KOPT-K1 (cell line): Measurements from ENCODE around the gene ST6GALNAC1.

Source experiments
- H3K27ac ChIP-seq: fragments of 200-600 bp; sonication (generic); 2 replicates; pipeline ENCODE4 v1.5.1; 2016; ENCODE audit warnings: antibody characterized with exemption, mild to moderate bottlenecking, low read depth, low read length; ENCODE audit not compliant: poor library complexity, severe bottlenecking
- H3K36me3 ChIP-seq: fragments of 200-600 bp; sonication (generic); 2 replicates; pipeline ENCODE4 v1.5.1; 2017; ENCODE audit warnings: antibody characterized with exemption, mild to moderate bottlenecking, low read length, moderate library complexity; ENCODE audit not compliant: insufficient read depth
- H3K9me3 ChIP-seq: fragments of 200-600 bp; sonication (generic); 2 replicates; pipeline ENCODE4 v1.5.1; 2017; ENCODE audit warnings: antibody characterized with exemption, low read length, mild to moderate bottlenecking; ENCODE audit not compliant: insufficient read depth, poor library complexity, severe bottlenecking

Gene ST6GALNAC1

GRCh38 chr17:76593384-76593826 lies 50.2 kb downstream of the ST6GALNAC1 start:
- Histone ChIP-seq H3K36me3 (no peaks in the 10 kb centered on the region), H3K9me3 (no peaks in the 10 kb centered on the region), H3K27ac (no peak overlapping the region)

GRCh38 chr17:76588182-76588581 lies 55.4 kb downstream of the ST6GALNAC1 start:
- H3K27ac ChIP-seq: no peak overlapping the region
- no peaks in the 10 kb centered on the region for H3K36me3 ChIP-seq
- H3K9me3 ChIP-seq: no peaks in the 10 kb centered on the region

GRCh38 chr17:76586741-76587487 lies 56.6 kb downstream of the ST6GALNAC1 start:
- Histone ChIP-seq H3K36me3 (no peaks in the 10 kb centered on the region), H3K9me3 (no peaks in the 10 kb centered on the region), H3K27ac (no peak overlapping the region)

GRCh38 chr17:76585649-76586593 lies 57.6 kb downstream of the ST6GALNAC1 start, which contains the start of gene ST6GALNAC2:
ST6GALNAC2 (minus strand) TSS chr17:76585860; CDS start chr17:76585808, 52 bp downstream.
- H3K36me3 ChIP-seq: no peaks in the 10 kb centered on the region
- no peak within 1 kb of the TSS for H3K27ac ChIP-seq
- no peaks in the 10 kb centered on the region for H3K9me3 ChIP-seq

GRCh38 chr17:76585033-76585648 lies 58.4 kb downstream of the ST6GALNAC1 start:
- no peaks in the 10 kb centered on the region for H3K9me3 ChIP-seq
- H3K36me3 ChIP-seq: no peaks in the 10 kb centered on the region
- no peak overlapping the region for H3K27ac ChIP-seq

GRCh38 chr17:76584427-76585032 lies 59.0 kb downstream of the ST6GALNAC1 start:
- no peak overlapping the region for H3K27ac ChIP-seq
- no peaks in the 10 kb centered on the region for H3K9me3 ChIP-seq
- H3K36me3 ChIP-seq: no peaks in the 10 kb centered on the region

- Histone ChIP-seq H3K9me3 (no peaks in the 10 kb centered on the region), H3K27ac (no peak overlapping the region)
Measured at GRCh38 chr17:76582660-76583059, 60.9 kb downstream of the ST6GALNAC1 start.

GRCh38 chr17:76581515-76581914 lies 62.0 kb downstream of the ST6GALNAC1 start:
- Histone ChIP-seq H3K36me3 (no peaks in the 10 kb centered on the region), H3K27ac (no peak overlapping the region), H3K9me3 (no peaks in the 10 kb centered on the region)

More at GRCh38 chr17:76582660-76583059, 60.9 kb downstream of the ST6GALNAC1 start:
- no peaks in the 10 kb centered on the region for H3K36me3 ChIP-seq

- Histone ChIP-seq H3K27ac (no peak overlapping the region), H3K36me3 (no peaks in the 10 kb centered on the region), H3K9me3 (no peaks in the 10 kb centered on the region)
Measured at GRCh38 chr17:76579281-76579680, 64.3 kb downstream of the ST6GALNAC1 start.

- Histone ChIP-seq H3K36me3 (no peaks in the 10 kb centered on the region), H3K9me3 (no peaks in the 10 kb centered on the region), H3K27ac (no peak overlapping the region)
Measured at GRCh38 chr17:76578376-76578775, 65.2 kb downstream of the ST6GALNAC1 start.

GRCh38 chr17:76577876-76578275 lies 65.7 kb downstream of the ST6GALNAC1 start:
- H3K36me3 ChIP-seq: no peaks in the 10 kb centered on the region
- no peaks in the 10 kb centered on the region for H3K9me3 ChIP-seq
- no peak overlapping the region for H3K27ac ChIP-seq

GRCh38 chr17:76576189-76576588 lies 67.4 kb downstream of the ST6GALNAC1 start:
- H3K9me3 ChIP-seq: no peaks in the 10 kb centered on the region
- H3K36me3 ChIP-seq: no peaks in the 10 kb centered on the region
- no peak overlapping the region for H3K27ac ChIP-seq

GRCh38 chr17:76575570-76575969 lies 68.0 kb downstream of the ST6GALNAC1 start:
- Histone ChIP-seq H3K9me3 (no peaks in the 10 kb centered on the region), H3K36me3 (no peaks in the 10 kb centered on the region), H3K27ac (no peak overlapping the region)
